HG03095 (cell line): ENCODE results near the gene ZNF845.
"Not testable (repeated sequence)": the region's sequence is repeated elsewhere in the genome, so short reads cannot be mapped to it uniquely, and the experiment has no call there.

Source experiments
- ATAC-seq: cut with Tn5 transposase; IDR thresholded peaks from one replicate; pipeline ENCODE4 v1.9.1; 2021; ENCODE audit warnings: moderate library complexity; ENCODE audit not compliant: unreplicated experiment

Gene ZNF845

DNA sequence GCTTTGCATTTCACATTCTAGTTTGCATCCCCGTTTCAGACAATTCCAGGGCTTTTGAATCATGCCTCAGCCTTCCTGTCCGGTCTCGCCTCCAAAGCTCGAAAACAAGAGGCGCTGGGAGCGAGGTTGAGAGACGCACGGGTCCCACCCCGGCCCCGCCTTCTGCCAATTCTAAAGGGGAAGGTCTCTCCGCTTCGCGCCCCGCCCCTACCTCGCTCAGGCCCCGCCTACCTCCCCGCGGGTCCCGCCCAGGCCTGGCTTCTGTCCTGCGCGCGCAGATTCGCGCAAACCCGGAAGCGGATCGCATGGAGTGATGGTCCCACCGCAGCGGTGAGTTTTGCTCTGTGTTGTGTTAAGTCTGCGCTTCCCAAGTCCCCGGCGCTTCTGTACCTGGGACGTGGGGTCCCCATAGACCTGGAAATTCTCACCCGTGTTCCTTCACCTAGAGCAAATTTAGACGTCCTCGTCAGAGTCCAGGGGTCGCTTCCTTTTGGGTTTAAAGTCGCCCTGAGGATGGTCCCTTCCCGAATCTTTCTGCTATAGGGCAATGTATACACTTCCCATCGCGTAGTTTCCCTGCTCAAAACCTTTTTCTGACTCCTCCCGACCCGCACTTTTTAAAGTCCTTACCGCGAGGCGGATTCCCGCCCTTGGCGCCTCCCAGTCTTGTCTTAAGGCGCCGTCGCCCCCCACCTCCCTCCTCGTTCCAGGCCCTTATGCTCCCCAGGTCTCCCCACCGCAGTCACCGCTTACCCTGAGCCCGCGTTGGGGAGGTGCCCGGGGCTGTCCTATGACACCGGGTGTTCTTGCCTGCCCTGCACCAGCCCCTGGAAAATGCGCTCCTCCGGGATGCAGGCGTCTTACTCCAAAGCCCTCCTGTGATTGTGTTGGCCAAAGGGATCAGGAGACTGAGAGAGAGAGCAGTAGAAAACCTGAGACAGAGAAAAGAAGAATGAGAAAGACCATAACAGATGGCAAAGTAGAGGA, at the start of gene ZNF845:
ZNF845 (plus strand) TSS at position 287 of the 987 bp plus-strand sequence. CDS start 7,559 bp downstream, outside the sequence.
- peak; percentile 93 for ATAC-seq

DNA sequence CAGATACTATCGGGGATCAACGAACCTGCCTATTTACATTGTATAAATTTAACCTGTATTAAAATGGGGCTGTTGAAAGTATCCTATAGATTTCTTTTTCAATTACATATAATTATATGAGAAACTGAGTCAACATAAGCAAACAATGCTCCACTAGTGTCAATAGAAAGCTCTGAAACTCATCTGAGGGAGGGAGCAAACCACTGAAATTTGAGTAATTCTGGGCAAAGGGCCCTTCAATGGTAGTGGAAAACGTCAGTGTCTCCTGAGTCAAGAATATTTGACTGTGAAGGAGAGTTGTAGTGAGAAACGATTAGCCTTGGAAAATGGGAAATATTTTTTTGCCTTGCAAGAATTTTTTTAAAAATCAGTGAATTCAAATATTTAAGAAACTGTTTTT, 48.5 kb upstream of the ZNF845 start:
- no peak for ATAC-seq

DNA sequence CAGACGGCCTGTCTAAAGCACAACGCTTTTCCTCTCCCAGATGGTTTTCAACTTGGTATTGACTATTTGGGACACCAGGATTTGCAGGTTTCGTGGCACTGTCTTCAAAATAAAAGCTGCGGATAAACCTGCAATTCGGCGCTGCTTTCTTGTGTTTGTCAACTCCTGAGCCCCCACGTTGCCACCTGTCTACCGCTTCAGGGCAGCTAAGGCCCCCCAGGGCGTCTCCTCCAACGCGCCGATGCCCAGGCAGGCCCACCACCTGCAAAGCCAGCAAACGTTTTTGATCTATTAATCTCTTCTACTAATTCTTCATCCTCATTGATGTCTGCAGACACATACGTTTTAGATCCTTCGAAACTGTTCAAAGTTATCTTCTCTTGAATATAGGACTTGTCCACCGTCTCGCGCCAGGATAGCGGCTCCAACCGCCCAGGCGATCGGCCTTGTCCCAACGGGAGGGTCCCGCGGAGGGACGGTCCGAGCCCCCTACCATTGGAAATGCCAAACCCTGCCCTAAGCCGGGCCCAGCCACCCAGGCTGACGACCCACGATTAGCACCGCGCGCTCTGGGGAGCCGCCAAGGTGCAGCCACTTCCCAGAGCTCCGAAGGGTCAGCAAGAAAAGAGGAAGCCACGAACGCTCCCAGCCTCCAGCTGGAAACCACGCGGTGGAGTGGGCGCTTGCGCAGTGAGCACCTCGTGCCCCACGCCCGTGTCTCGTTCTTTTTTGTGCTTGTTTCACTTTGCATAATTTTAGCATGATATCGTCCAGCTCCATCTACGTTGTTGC, 42.6 kb upstream of the ZNF845 start:
- no peak for ATAC-seq

DNA sequence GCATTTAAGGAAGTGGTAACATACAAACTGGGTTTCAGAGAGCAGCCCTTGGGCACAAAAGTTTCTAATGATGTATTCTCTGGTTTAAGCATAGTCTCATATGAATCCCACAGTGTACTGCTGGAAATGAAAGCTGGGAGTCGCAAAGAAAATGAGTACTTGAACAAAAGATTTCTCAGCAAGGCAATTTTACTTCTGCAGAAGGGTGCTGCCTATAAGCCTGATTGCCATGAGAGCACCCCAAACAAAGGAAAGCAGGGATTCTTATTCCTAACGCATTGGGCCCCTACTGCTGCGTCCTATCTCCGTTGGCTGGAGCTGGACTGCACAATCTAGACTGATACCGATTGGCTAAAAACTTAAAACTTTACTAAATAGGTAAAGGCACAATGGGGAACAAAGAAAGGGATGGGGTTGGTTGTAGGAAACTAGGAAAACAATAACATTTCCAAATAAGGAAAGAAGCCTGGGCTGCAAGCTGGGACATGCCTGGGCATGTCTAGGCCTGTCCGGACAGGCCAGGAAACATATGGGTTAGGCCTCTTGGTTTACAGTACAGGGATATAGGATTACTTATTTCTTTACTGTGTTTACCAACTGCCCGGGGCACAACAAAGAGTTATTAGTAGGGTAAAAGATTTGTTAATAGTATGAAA, 38.6 kb upstream of the ZNF845 start:
- ATAC-seq: no peak

DNA sequence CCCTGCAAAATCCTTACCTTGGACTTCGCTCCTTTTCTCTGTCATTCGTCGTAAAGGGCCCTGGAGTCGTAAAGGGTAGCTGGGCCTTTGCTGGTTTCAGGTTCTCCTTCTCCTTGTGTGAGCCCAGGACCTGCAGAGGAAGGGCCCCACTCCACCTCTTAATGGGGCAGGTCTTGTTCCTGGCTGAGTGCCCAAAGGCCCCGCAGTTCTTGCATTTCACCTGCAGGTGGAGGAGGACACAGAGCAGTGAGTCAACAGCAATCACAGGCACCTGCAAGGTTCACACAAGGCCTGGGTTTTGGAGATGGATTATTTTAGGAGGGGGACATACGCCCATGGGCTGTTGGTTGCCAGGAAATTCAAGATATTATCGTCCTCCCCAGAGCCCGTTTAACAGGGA, 32.2 kb upstream of the ZNF845 start:
- ATAC-seq: not testable (repeated sequence)

DNA sequence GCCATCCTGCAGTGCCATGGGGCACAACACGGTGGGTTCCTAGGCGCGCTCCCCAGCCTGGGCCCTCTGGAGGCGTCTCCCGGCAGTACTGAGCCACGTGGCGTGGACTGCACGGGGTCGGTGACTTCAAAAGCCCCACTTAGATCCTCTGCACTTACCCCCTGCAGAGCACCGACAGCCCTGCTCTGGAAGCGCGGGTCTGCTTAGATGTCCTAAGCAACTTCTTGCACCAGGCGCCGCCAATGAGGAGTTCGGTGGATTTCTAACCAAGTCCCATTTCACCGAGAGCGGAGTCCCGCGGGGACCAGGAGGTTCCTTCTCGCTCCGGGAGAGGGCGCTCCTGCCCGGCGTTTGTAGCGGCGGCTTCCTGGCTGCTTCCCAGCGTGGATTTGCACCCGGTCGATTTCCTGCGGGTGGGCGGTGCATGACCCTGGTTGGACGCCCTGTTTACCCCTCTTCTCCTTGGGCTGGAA, 25.2 kb upstream of the ZNF845 start:
- ATAC-seq: no peak

DNA sequence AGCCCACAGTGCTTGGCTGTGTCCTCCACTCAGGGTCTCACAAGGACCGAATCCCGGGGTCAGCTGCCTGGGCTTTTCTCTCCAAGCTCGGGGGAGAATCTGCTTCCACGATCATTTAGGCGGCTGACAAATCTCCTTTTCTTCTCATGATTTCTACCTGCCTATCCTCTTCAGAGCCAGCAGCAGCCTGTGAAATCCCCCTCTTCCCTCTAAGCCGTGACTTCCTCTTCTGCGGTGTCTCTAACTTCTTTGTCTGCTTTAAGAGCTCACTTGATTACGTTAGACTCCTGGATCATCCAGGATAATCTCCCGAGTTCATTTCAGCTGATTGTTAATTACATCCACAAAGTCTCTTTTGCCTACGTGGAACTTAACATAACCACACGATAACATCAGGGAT, 22.5 kb upstream of the ZNF845 start:
- ATAC-seq: no peak

DNA sequence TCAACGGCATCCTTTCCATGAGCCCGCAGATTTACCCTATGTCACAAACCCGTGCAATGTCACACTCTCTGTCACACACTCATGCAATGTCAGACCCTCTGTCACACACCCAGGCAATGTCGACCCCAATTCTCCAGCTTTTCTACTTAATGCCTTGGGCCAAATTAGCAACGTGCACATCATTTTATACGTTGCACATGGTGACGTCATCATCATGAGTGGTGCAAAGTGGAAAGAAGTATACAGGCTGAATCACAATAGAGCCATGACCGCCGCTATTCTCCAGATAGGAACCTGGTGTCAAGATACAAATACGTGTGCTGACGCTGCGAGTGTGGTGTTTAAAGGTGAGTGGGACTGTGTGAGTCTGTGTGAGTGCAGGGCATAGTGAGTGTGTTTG, 21.7 kb upstream of the ZNF845 start:
- no peak for ATAC-seq

DNA sequence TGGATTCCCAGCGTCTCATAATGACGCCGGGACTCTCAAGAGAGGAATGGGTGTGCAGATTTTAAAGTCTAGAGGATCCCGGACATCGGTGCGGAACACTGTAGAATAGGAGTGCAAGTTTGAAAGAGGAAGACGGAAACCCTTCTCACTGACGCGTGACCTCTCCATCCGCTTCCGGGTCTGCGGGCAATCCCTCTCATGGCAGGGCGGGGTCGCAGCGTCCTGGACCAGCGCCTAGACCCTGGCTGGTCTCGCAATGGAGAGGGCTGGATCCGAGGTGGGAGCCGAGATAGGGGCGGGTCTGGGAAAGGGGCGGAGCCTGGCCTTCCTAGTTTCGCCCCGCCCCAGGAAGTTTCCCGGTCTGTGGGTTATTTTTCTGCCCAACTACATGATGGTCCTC, 4.6 kb upstream of the ZNF845 start:
- no peak for ATAC-seq

DNA sequence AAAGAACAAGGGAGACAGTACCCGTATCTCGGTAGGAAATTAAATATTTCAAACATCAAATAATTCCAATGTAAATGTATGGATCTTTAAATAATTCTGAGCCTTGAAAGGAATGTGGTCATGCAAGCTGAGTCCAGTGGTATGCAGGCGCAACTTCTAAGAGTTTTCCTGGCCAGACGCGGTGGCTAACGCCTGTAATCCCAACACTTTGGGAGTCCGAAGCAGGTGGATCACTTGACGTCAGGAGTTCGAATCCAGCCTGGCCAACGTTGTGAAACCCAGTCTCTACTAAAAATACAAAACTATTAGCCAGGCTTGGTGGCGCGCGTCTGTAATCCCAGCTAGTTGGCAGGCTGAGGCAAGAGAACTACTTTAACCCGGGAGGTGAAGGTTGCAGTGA, 1.1 kb upstream of the ZNF845 start:
- ATAC-seq: no peak

DNA sequence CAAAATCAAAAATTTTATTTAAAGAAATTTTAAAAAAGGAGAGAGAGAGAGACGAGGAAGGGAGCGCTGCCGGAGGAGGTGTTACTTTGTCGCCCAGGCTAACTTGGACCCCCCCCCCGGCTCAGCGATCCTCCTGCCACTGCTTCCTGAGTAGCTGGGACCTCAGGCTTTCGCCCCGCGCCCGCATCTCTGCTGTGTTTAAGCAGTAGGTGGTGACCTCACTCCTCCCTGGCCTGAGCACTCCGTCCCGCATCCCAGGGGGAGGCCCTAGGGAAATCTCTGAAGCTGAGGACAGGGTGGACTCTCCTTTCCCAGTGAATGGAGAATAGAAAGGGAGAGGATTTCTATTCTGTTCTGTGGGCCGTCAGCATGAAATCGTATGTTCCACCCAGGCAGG, 485 bp upstream of the ZNF845 start:
- no peak for ATAC-seq

DNA sequence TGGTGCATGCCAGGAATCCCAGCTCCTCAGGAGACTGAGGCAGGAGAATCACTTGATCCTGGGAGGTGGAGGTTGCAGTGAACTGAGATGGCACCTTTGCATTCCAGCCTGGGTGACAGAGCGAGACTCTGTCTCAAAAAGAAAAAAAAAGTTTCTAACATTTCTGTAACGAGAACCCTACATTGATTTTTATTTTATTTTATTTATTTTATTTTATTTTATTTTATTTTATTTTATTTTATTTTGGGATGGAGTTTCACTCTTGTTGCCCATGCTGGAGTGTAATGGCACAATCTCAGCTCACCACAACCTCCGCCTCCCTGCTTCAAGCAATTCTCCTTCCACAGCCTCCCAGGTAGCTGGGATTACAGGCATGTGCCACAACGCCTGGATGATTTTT, 10.9 kb downstream of the ZNF845 start:
- not testable (repeated sequence) for ATAC-seq

DNA sequence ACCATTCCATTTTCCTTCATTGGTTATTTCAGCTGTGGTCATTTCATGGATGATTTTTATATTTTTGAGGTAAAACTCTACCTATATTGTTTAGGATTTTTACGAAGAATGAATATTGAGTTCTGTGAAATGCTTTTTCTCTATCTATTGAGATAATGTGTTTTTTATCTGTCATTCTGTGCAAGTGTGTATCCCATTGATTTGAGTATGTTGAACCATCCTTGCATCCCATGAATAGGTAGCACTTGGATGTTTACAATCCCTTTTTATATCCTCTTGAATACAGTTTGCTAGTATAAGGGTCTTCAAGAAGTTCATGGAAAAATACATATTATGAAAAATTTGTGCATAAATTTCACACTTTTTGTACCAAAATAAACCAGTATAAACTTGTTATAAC, 22.2 kb downstream of the ZNF845 start:
- ATAC-seq: no peak

DNA sequence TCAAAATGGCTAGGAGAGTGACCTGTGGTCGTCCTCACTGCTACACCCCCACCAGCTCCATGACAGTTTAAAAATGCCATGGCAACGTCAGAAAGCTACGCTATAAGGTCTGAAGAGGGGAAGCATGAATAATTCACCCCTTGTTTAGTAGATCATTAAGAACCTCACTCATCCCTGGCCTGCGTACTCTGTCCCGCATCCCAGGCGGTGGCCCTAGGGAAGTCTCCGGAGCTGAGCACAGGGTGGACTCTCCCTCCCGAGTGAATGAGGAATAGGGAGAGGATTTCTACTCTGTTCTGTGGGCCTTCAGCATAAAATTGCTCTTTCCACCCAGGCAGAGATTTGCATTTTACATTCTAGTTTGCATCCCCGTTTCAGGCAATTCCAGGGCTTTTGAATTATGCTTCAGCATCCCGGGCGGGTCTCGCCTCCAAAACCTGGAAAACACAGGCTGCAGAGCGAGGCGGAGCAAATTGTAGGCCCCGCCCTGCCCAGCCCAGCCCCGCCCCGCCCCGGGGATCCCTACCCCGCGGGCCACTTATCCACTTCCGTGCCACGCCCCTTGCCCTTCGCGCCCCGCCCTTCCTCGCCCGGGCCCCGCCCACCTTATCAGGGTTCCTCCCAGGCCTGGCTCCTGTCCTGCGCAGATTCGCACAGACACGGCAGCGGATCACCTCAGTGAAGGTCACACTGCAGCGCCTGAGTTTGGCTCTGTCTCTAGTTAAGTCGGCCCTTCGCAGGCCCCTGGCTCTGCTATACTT, 24.5 kb downstream of the ZNF845 start:
- no peak for ATAC-seq

DNA sequence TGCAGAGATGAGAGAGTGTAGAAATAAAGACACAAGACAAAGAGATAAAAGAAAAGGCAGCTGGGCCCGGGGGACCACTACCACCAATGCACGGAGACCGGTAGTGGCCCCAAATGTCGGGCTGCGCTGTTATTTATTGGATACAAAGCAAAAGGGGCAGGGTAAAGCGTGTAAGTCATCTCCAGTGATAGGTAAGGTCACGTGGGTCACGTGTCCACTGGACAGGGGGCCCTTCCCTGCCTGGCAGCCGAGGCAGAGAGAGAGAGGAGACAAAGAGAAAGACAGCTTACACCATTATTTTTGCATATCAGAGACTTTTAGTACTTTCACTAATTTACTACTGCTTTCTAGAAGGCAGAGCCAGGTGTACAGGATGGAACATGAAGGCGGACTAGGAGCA, 26.5 kb downstream of the ZNF845 start:
- ATAC-seq: not testable (repeated sequence)

DNA sequence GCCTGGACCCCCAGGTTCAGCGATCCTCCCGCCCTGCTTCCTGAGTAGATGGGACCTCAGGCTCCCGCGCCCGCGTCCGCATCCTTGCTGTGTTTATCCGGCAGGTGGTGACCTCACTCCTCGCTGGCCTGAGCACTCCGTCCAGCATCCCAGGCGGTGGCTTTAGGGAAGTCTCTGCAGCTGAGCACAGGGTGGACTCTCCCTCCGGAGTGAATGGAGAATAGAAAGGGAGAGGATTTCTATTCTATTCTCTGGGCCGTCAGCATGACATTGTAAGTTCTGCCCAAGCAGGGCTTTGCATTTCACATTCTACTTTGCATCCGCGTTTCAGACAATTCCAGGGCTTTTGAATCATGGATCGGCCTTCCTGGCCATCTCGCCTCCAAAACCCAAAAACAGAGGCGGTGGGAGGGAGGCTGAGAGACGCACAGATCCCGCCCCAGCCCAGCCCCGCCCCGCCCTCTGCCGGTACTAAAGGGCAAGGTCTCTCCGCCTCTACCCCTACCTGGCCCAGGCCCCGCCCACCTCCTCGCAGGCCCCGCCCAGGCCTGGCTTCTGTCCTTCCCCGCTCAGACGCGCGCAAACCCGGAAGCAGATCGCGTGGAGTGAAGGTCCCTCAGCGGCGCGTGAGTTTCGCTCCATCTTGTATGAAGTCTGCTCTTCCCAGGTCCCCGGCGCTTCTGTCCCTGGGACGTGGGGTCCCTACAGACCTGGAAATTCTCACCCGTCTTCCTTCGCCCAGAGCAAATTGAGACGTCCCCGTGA, 31.8 kb downstream of the ZNF845 start, which contains the start of gene ZNF525:
ZNF525 (plus strand) TSS at position 572 of the 765 bp plus-strand sequence. CDS start 6,577 bp downstream, outside the sequence.
- peak; percentile 92 for ATAC-seq

DNA sequence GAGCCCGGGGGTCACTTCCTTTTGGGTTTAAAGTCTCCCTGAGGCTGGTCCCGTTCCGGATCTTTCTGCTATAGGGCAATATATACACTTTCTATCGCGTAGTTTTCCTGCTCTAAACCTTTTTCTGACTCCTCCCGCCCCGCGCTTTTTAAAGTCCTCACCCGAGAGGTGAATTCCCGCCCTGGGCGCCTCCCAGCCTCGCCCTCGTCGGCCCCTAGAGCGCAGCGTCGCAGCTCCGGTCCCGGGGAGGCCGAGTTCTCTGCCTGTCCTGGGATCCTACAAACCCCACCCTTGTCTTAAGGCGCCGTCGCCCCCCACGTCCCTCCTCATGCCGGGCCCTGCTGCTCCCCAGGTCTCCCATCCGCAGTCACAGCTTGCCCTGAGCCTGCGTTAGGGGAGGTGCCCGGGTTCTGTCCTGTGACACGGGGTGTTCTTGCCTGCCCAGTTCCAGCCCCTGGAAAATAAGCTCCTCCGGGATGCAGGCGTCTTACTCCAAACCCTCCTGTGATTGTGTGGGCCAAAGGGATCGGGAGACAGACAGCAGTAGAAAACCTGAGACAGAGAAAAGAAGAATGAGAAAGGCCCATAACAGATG, 32.4 kb downstream of the ZNF845 start:
- ATAC-seq: peak; percentile 27

DNA sequence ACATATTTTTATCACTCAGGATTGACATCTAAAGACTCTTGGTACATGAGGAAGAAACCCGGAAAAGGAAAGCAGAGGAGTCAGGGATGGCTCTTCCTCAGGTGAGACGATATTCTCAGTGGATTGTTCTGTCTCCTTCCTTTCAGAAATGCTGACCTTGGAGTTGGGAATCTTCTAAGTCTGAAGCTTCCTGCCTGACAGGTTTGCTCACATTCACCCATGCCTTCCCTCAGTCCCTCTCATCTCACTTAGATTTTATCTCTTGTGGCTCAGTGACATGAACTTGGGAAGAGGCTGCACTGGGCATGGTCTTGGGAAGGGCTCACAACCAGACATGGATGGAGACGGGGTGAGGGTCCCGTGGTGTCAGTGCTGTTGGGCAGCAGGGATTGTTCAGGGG, 38.6 kb downstream of the ZNF845 start:
- ATAC-seq: no peak

DNA sequence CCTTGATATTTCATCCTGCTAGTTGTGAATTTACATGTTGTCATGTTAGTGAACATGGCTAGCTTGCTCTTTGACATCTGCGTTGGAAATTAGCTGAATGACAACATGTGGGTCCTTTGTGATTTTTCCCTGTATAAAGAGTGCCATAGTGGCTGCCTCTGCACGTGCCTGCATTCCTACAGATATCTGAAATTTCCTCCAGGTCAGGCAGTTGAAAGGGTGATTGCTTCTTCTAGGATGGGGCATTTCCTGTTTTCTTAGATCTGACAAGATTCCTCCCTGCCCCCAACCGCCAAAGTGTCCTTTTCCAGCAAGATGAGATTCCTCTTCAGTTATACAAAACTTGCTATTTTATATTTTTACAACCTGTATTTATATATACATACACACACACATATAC, 40.7 kb downstream of the ZNF845 start:
- no peak for ATAC-seq
